Muscle layer of duodenum (tissue), 2 donors: ENCODE measurements around the gene RPH3AL.

Experiments
- H3K27ac ChIP-seq: one replicate; pipeline ENCODE4 v1.7.0; 2013; ENCODE audit warnings: mild to moderate bottlenecking, low read length
- H3K27me3 ChIP-seq: one replicate; pipeline ENCODE4 v1.7.0; 2013; ENCODE audit warnings: low read depth, mild to moderate bottlenecking, control low read depth, low read length
- H3K36me3 ChIP-seq, 2 donors: one replicate each; pipeline ENCODE4 v1.7.0; 2013; ENCODE audit warnings: low read length in 2 of 2, control low read depth in 1 of 2, mild to moderate bottlenecking in 1 of 2; ENCODE audit not compliant: insufficient read depth in 2 of 2, control insufficient read depth in 1 of 2
- H3K4me1 ChIP-seq, 2 donors: one replicate each; pipeline ENCODE4 v1.7.0; 2013; ENCODE audit warnings: low read length in 2 of 2, mild to moderate bottlenecking in 2 of 2, control low read depth in 1 of 2, moderate library complexity in 1 of 2; ENCODE audit not compliant: insufficient read depth in 2 of 2, control insufficient read depth in 1 of 2
- H3K4me3 ChIP-seq, 2 donors: one replicate each; pipeline ENCODE4 v1.7.0; 2013; ENCODE audit warnings: low read length in 2 of 2, low read depth in 1 of 2, mild to moderate bottlenecking in 1 of 2
- H3K9me3 ChIP-seq, 2 donors: one replicate each; pipeline ENCODE4 v1.7.0; 2013; ENCODE audit warnings: low read length in 2 of 2, control low read depth in 1 of 2, mild to moderate bottlenecking in 1 of 2; ENCODE audit not compliant: control insufficient read depth in 1 of 2
- donor health status: healthy.

The RPH3AL gene

GRCh38 chr17:233473-233941 is 119.1 kb downstream of the RPH3AL start:
- no peaks in the 10 kb centered on the region for H3K4me1 ChIP-seq
- no peaks in the 10 kb centered on the region for H3K27me3 ChIP-seq
- H3K36me3 ChIP-seq: no peaks in the 10 kb centered on the region
- H3K4me3 ChIP-seq: no peak overlapping the region
- no peaks in the 10 kb centered on the region for H3K9me3 ChIP-seq
- peak overlapping the region; percentile 60 for H3K27ac ChIP-seq

GRCh38 chr17:231966-232807 is 120.4 kb downstream of the RPH3AL start:
- Histone ChIP-seq H3K4me1 (no peaks in the 10 kb centered on the region), H3K27ac (no peak overlapping the region), H3K36me3 (no peaks in the 10 kb centered on the region), H3K9me3 (no peaks in the 10 kb centered on the region), H3K4me3 (no peak overlapping the region), H3K27me3 (no peaks in the 10 kb centered on the region)

GRCh38 chr17:231191-231965 is 121.2 kb downstream of the RPH3AL start:
- no peak overlapping the region for H3K4me3 ChIP-seq
- no peak overlapping the region for H3K27ac ChIP-seq
- H3K4me1 ChIP-seq: no peaks in the 10 kb centered on the region
- H3K36me3 ChIP-seq: no peaks in the 10 kb centered on the region
- H3K9me3 ChIP-seq: no peaks in the 10 kb centered on the region
- H3K27me3 ChIP-seq: no peaks in the 10 kb centered on the region

GRCh38 chr17:230395-230770 is 122.2 kb downstream of the RPH3AL start:
- Histone ChIP-seq H3K4me1 (no peaks in the 10 kb centered on the region), H3K9me3 (no peaks in the 10 kb centered on the region), H3K4me3 (no peak overlapping the region), H3K27me3 (no peaks in the 10 kb centered on the region), H3K36me3 (no peaks in the 10 kb centered on the region), H3K27ac (no peak overlapping the region)

- no peaks in the 10 kb centered on the region for H3K9me3 ChIP-seq
- H3K27me3 ChIP-seq: no peaks in the 10 kb centered on the region
- H3K27ac ChIP-seq: no peak overlapping the region
- no peaks in the 10 kb centered on the region for H3K4me1 ChIP-seq
- H3K36me3 ChIP-seq: no peaks in the 10 kb centered on the region
- no peak overlapping the region for H3K4me3 ChIP-seq
These were observed 122.8 kb downstream of the RPH3AL start for GRCh38 chr17:229709-230394.

GRCh38 chr17:228951-229708 is 123.5 kb downstream of the RPH3AL start:
- no peaks in the 10 kb centered on the region for H3K9me3 ChIP-seq
- no peaks in the 10 kb centered on the region for H3K27me3 ChIP-seq
- no peak overlapping the region for H3K27ac ChIP-seq
- no peaks in the 10 kb centered on the region for H3K4me1 ChIP-seq
- H3K36me3 ChIP-seq: no peaks in the 10 kb centered on the region
- no peak overlapping the region for H3K4me3 ChIP-seq

- H3K27me3 ChIP-seq: no peaks in the 10 kb centered on the region
- H3K4me1 ChIP-seq: no peaks in the 10 kb centered on the region
- H3K9me3 ChIP-seq: no peaks in the 10 kb centered on the region
- H3K27ac ChIP-seq: no peak overlapping the region
- H3K4me3 ChIP-seq: no peak overlapping the region
- no peaks in the 10 kb centered on the region for H3K36me3 ChIP-seq
These were observed 124.5 kb downstream of the RPH3AL start for GRCh38 chr17:227946-228615.

- Histone ChIP-seq H3K4me3 (no peak overlapping the region), H3K36me3 (no peaks in the 10 kb centered on the region), H3K4me1 (no peaks in the 10 kb centered on the region), H3K27ac (no peak overlapping the region), H3K27me3 (no peaks in the 10 kb centered on the region), H3K9me3 (no peaks in the 10 kb centered on the region)
These were observed 125.3 kb downstream of the RPH3AL start for GRCh38 chr17:227078-227945.

- Histone ChIP-seq H3K9me3 (no peaks in the 10 kb centered on the region), H3K4me3 (no peak overlapping the region), H3K4me1 (no peaks in the 10 kb centered on the region), H3K36me3 (no peaks in the 10 kb centered on the region), H3K27me3 (no peaks in the 10 kb centered on the region), H3K27ac (no peak overlapping the region)
These were observed 126.2 kb downstream of the RPH3AL start for GRCh38 chr17:226108-227077.
